Dedifferentiated amniotic fluid mesenchymal stem cell (primary cell): ENCODE results near the gene CHMP2B.
A peak's percentile ranks its signal among the peaks of the same experiment; 100 is the strongest.

Experiments used
- DNase-seq: peaks from one replicate; pipeline ENCODE4 v3.0.0-alpha.2; 2016; ENCODE audit errors: extremely low spot score

Gene CHMP2B

GRCh38 chr3:87227104-87227834, at the start of gene CHMP2B:
TSS of gene CHMP2B (plus strand) at chr3:87227309. CDS start at chr3:87227523, 214 bp downstream.
- peak; percentile 88 for DNase-seq

- no peak for DNase-seq
Observed at GRCh38 chr3:87179642-87180041, 47.5 kb upstream of the CHMP2B start.

- DNase-seq: no peak
Observed at GRCh38 chr3:87181551-87181950, 45.6 kb upstream of the CHMP2B start.

- no peak for DNase-seq
Observed at GRCh38 chr3:87182023-87182422, 45.1 kb upstream of the CHMP2B start.

GRCh38 chr3:87186608-87187159, 40.4 kb upstream of the CHMP2B start:
- DNase-seq: no peak

- DNase-seq: no peak
Observed at GRCh38 chr3:87191175-87191574, 35.9 kb upstream of the CHMP2B start.

- DNase-seq: no peak
Observed at GRCh38 chr3:87191641-87192040, 35.5 kb upstream of the CHMP2B start.

GRCh38 chr3:87196879-87197278, 30.2 kb upstream of the CHMP2B start:
- no peak for DNase-seq

GRCh38 chr3:87197531-87197930, 29.6 kb upstream of the CHMP2B start:
- DNase-seq: no peak

GRCh38 chr3:87198774-87199173, 28.3 kb upstream of the CHMP2B start:
- no peak for DNase-seq

GRCh38 chr3:87199628-87200027, 27.5 kb upstream of the CHMP2B start:
- no peak for DNase-seq

- no peak for DNase-seq
Observed at GRCh38 chr3:87200060-87200647, 27.0 kb upstream of the CHMP2B start.

- no peak for DNase-seq
Observed at GRCh38 chr3:87201727-87202126, 25.4 kb upstream of the CHMP2B start.

- DNase-seq: no peak
Observed at GRCh38 chr3:87203809-87204208, 23.3 kb upstream of the CHMP2B start.

- peak; percentile 59 for DNase-seq
Observed at GRCh38 chr3:87206070-87206469, 21.0 kb upstream of the CHMP2B start.

GRCh38 chr3:87206635-87207034, 20.5 kb upstream of the CHMP2B start:
- no peak for DNase-seq

GRCh38 chr3:87207460-87207859, 19.6 kb upstream of the CHMP2B start:
- no peak for DNase-seq

- no peak for DNase-seq
Observed at GRCh38 chr3:87209111-87209510, 18.0 kb upstream of the CHMP2B start.

- DNase-seq: no peak
Observed at GRCh38 chr3:87218560-87218959, 8.5 kb upstream of the CHMP2B start.

GRCh38 chr3:87219611-87220010, 7.5 kb upstream of the CHMP2B start:
- no peak for DNase-seq

- no peak for DNase-seq
Observed at GRCh38 chr3:87225659-87226058, 1.4 kb upstream of the CHMP2B start.

GRCh38 chr3:87227835-87228144, 681 bp downstream of the CHMP2B start:
- no peak for DNase-seq

GRCh38 chr3:87228316-87228715, 1.2 kb downstream of the CHMP2B start:
- peak; percentile 39 for DNase-seq

GRCh38 chr3:87229113-87229512, 2.0 kb downstream of the CHMP2B start:
- DNase-seq: no peak
